HG03571 (cell line): ENCODE data around the gene SHC3.

ENCODE experiments used
- ATAC-seq: cut with Tn5 transposase; IDR thresholded peaks from one replicate; pipeline ENCODE4 v1.9.1; 2021; ENCODE audit not compliant: unreplicated experiment

Gene SHC3

GRCh38 chr9:89059925-89060506, 118.6 kb downstream of the SHC3 start:
- no peak for ATAC-seq

GRCh38 chr9:89058906-89059305, 119.7 kb downstream of the SHC3 start:
- ATAC-seq = no peak

DNA sequence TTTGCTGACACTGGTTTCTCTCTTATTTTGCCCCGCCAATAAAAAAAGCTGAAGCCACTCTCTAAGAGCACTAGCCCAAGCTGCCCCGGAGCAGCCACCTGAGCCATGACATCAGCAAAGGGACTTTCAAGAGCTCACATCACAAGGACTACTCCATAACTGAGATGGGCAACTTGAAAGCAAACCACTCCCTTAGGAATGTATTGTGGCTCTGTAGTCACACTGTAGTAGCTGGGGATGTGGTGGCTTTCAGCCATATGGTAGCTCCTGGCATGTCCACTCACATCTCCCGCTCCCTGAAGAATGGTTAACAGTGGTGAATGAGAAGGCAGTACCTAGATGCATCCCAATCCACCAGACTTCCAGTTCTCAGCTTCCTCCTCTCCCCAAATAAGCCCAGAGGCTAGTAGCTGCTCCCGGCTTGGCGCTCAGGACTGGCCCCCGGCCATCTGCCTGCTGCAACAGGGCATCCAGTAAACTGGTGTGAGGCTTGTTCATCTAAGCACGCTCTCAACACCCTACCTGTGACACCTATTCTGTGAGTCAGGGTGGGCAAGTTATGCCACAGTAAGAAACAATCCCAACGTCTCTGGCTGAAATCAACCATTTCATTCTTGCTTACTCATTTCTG, 123.6 kb downstream of the SHC3 start:
- ATAC-seq = no peak

- no peak for ATAC-seq
Measured at GRCh38 chr9:89053301-89053700, 125.3 kb downstream of the SHC3 start.

DNA sequence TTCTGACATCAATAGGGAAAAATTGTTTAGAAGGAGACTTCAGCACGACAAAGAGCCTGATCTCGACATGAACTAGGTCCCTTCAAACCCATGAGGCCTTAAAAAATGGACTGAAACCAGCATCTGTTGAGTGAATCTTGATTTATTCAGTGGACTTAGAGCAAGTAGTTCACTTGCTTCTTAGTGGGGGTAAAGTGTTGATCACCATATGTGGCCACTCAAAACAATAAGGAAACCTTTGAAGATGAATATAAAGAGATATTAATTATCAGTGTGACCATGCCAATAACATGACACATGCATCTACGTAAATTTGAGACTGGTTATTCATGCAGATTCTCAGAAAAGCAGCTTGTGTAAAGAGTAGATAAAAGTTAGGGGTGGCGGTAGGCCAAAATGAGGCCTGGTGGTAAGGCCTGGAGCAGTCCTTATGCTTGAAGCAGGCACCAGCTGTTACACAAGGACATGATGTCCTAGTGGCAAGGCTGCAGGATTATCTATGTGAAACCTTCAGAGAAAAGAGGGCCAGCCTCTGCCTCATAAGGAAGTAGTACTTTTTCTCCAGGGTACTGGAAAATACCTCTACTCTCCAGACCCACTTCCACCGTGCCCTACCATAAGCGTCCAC, 126.0 kb downstream of the SHC3 start:
- ATAC-seq = no peak

DNA sequence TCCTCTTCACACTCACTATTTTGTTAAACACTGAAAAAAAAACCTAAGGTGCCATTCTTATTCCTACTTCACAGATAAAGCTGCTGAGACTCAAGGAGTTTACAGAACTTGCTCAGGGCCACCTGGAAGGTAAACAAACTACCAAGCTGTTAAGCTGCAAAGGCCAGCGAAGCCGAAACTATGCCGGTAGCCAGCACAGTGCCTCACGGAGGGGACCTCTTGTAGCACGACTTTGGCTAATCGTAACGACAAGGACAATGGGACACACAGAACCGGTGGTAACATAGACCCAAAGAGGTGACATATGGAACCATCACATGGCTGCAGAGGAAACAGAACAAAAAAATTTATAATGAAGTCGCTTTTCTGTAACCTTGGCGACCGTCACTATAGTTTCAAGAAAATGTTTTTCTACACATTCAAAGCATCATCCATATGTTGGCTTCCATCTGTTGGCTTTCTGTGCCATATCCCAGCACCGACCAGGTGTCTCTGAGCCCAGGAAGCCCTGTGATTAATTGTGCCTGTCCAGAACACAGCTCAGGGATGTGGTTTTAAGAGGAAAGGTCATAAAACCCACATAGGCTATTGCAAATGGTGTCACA, 127.1 kb downstream of the SHC3 start:
- no peak for ATAC-seq

DNA sequence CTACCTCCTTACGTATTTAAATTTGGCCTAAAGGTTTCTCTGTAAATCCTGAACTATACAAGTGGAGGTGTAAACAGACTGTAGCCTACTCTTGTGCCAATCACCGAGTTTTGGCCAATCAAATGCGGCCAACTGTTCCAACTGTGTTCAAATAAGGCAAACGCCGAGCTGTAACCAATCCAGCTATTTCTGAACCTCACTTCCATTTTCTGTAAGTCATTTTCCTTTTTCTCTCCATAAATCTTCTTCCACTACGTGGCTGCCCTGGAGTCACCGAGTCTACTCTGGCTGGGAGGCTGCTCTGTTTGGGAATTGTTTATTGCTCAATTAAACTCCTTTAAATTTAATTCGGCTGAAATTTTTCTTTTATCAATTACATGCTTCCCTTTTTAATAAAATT, 129.0 kb downstream of the SHC3 start:
- ATAC-seq = no peak

GRCh38 chr9:89048616-89049015, 130.0 kb downstream of the SHC3 start:
- no peak for ATAC-seq

DNA sequence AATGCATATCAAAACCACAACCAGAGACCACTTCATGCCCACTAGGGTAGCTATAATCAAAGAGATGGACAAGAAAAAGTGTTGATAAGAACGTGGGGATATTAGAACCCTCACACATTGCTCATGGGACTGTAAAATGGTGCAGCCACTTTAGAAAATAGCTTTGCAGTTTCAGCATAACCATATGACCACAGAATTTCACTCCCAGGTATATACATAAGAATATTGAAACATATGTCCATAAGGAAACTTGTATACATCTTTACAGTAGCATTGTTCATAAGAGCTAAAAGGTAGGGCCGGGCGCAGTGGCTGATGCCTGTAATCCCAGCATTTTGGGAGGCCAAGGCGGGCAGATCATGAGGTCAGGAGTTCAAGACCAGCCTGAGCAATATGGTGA, 131.0 kb downstream of the SHC3 start:
- ATAC-seq = no peak

GRCh38 chr9:89046832-89047231, 131.8 kb downstream of the SHC3 start:
- no peak for ATAC-seq

DNA sequence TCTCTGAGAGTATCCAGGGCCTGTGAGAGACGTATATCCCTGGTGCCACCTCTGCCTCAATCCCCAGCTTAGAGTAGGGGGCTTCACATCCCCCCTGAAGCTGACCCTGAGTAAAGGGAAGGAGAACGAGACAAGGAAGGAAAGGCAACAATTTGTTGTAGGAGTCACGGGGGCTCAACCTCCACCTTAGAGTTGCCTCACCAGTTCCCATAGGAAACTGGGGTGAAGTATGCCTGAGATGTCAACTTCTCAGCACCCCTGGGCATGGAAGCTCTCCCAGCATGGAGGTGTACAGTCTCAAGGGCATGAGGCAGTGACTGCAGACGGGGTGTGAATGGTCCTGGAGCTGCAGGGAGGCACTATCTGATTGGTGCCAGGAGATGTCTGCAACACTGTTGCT, 133.7 kb downstream of the SHC3 start:
- ATAC-seq = no peak

GRCh38 chr9:89044104-89044503, 134.5 kb downstream of the SHC3 start:
- ATAC-seq = no peak

GRCh38 chr9:89042984-89043383, 135.6 kb downstream of the SHC3 start:
- ATAC-seq = no peak

GRCh38 chr9:89039664-89040063, 139.0 kb downstream of the SHC3 start:
- ATAC-seq = no peak

- ATAC-seq = no peak
Measured at GRCh38 chr9:89039104-89039465, 139.5 kb downstream of the SHC3 start.

- no peak for ATAC-seq
Measured at GRCh38 chr9:89038382-89039103, 140.1 kb downstream of the SHC3 start.

DNA sequence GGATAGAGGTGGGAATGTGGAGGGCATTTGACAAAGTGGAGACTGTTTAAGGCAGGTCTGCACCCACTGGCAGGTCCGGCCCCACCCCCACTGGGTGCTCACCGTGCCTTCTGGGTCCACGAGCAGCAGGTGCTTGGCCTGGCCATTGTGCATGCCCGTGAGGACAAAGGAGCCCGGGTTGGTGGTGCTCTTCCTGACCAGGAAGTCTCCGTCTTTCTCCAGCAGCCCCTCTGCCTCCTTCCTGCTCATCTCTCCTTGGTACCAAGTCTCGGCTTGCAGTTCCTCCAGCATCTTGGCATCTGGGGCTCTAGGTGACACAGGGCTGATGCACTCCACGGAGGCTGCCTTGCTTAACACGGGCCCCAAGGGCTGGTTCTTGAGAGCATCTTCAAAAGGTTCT, 140.7 kb downstream of the SHC3 start:
- ATAC-seq = no peak

DNA sequence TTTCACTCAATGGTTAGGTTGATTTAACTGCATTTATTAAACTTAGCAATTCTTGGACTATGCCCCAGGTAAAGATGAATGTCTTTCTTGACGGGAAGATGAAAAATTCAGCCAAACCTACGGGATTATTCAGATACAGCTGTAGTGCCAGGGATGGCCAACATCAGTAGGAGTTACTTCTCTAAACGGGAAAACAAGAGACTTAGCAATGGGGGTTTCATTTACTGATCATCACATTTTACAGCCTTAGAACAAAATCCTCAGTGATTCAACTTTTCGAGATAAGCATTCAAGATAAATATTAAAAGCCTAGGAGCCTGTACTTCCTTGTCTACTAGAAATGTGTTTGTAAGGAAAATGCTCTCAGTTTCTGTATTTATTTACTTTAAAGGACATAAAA, 141.3 kb downstream of the SHC3 start:
- ATAC-seq = no peak

DNA sequence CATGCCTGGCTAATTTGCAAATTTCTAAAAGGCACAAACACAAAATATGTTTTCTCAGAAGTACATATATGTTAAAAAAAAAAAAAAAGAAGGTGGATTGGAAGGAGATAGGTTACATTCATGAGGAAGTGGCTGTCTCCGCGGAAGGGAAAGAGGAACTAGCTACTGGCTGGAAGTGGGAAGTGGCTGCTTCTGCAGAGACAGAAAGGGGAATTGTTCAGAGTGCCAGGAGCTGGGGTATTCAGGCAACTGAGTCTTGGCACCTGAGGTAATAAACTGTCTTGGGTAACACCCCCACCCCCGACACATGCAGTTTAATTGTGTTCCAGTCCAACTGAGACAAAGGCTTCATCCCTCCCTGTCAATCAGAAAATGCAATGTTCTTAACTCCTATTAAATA, 141.7 kb downstream of the SHC3 start:
- no peak for ATAC-seq

GRCh38 chr9:89036383-89036782, 142.2 kb downstream of the SHC3 start:
- no peak for ATAC-seq

DNA sequence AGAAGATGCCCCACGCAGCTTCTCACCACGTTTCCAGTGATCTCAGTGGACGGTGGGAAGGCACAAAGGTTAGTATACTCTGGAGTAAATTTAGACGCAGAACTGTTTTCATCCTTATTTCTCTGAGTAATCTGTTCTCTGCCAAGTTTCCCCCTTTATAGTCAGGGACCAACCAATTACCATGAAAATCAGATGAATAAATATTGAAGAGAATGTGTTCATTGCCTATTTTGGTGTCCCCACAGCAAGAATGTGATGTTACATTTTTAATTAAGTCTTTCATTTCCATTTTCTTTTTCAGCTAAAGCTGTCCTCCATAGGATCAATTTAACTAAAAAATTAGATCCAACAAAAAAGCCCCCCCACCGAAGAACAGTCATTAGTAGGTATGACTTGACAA, 146.0 kb downstream of the SHC3 start:
- ATAC-seq = no peak

- no peak for ATAC-seq
Measured at GRCh38 chr9:89032173-89032572, 146.4 kb downstream of the SHC3 start.
